Measurements from ENCODE around the gene TSPAN5. TPM values are rescaled to one million over a fixed set of nuclear protein-coding genes. Genes with fewer than 3 reads are reported as not detected.

The TSPAN5 gene
- total and polyA plus RNA-seq, 11 donors = 1.0 to 10.2 (median 5.6) TPM

GRCh38 chr4:98615991-98616390, 42.4 kb downstream of the TSPAN5 start:
- Histone ChIP-seq H3K27ac (no peak overlapping the region), H3K36me3 (no peaks in the 10 kb centered on the region), H3K4me3 (no peak overlapping the region), H3K27me3 (no peaks in the 10 kb centered on the region), H3K4me1 (peaks cover 0 to 19% (median 3%) of the 10 kb centered on the region in 12 donors), H3K9me3 (no peaks in the 10 kb centered on the region)
- no peak for TF ChIP-seq CTCF (IDR thresholded peaks at IDR 0.05)
- TF ChIP-seq POLR2A (IDR thresholded peaks at IDR 0.05) = no peak
- ATAC-seq (no peak), DNase-seq (no peak)
- WGBS, 4 donors = 91 to 98% (median 96%) methylated on average over 3 of the region's 3 CpGs
- intact Hi-C loops (cut with DNase I) = no loop called here

DNA sequence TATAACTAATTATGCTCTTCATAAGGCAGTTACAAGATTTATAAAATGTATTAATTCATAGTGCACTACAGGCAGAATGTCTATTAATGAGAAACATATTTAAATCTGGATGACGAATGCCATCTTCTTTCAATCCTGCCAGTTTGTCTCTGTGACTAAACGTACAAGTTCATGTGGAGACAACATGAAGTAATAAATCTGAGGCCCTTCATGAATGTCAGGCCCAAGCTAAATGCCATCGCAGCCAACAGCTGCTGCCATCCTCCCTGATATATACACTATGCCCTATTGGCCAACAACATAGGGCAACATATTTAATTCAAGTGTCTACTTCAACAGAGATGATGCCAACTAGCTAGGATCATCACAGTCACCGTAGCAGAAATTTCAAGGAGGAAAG, 43.7 kb downstream of the TSPAN5 start:
- Histone ChIP-seq H3K4me3 (no peak overlapping the region), H3K27ac (no peak overlapping the region), H3K9me3 (no peaks in the 10 kb centered on the region), H3K4me1 (peaks cover 0 to 19% (median 3%) of the 10 kb centered on the region in 12 donors), H3K27me3 (no peaks in the 10 kb centered on the region), H3K36me3 (no peaks in the 10 kb centered on the region)
- WGBS, 4 donors = 56 to 83% (median 73%) methylated on average over 4 of the region's 4 CpGs
- intact Hi-C loops (cut with DNase I) = no loop called here
- TF ChIP-seq POLR2A (IDR thresholded peaks at IDR 0.05) (no peak), CTCF (IDR thresholded peaks at IDR 0.05) (no peak)
- no peak for ATAC-seq
- no peak for DNase-seq

- H3K4me3 ChIP-seq = no peak overlapping the region
- ATAC-seq (no peak), DNase-seq (no peak)
- H3K4me1 ChIP-seq = peaks cover 0 to 19% (median 3%) of the 10 kb centered on the region in 12 donors
- H3K9me3 ChIP-seq = no peaks in the 10 kb centered on the region
- H3K27ac ChIP-seq = no peak overlapping the region
- WGBS, 4 donors = 89 to 97% (median 94%) methylated on average over 3 of the region's 3 CpGs
- no peaks in the 10 kb centered on the region for H3K36me3 ChIP-seq
- intact Hi-C loops (cut with DNase I) = no loop called here
- no peak for TF ChIP-seq POLR2A (IDR thresholded peaks at IDR 0.05)
- no peak for TF ChIP-seq CTCF (IDR thresholded peaks at IDR 0.05)
- H3K27me3 ChIP-seq = no peaks in the 10 kb centered on the region
These were observed 44.3 kb downstream of the TSPAN5 start for GRCh38 chr4:98614094-98614493.

GRCh38 chr4:98613453-98614075, 44.8 kb downstream of the TSPAN5 start:
- no peak overlapping the region for H3K4me3 ChIP-seq
- DNase-seq (no peak), ATAC-seq (no peak)
- H3K36me3 ChIP-seq = no peaks in the 10 kb centered on the region
- intact Hi-C loops (cut with DNase I) = no loop called here
- peaks cover 0 to 19% (median 3%) of the 10 kb centered on the region in 12 donors for H3K4me1 ChIP-seq
- no peaks in the 10 kb centered on the region for H3K9me3 ChIP-seq
- no peak overlapping the region for H3K27ac ChIP-seq
- TF ChIP-seq CTCF (IDR thresholded peaks at IDR 0.05) (no peak), POLR2A (IDR thresholded peaks at IDR 0.05) (no peak)
- no peaks in the 10 kb centered on the region for H3K27me3 ChIP-seq
- 60 to 65% (median 61%) methylated on average over 4 of the region's 4 CpGs for WGBS, 4 donors

All from heart left ventricle (tissue), 16 donors.